ENCODE measurements around the gene APEX1. TPM values are rescaled to one million over a fixed set of nuclear protein-coding genes. Genes with fewer than 3 reads are reported as not detected.
"Not testable (repeated sequence)": the region's sequence is repeated elsewhere in the genome, so short reads cannot be mapped to it uniquely, and the experiment has no call there.

The APEX1 gene
- total RNA-seq, 1 donor from 2014 or later = 101 TPM

DNA sequence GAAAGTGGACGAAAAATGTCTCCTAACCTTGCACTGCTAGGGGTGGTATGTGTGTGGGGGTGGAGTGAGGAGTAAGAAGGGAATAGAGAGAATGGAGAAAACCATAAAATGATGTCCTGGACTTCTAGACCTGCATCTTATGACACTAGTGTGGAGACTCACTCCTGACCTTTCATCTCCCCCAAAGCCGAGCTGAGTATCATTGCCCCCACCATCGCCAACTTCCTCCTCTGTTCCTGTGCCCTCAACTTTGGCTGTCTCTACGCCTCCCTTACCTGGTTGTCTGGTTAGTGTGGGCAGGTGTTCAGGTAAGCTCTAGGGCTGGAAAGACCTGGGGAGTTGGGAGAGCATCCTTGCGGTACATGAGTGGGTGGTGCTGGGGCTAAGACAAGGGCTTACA lies 14.6 kb upstream of the APEX1 start:
- DNase-seq = no peak
- intact Hi-C loops (cut with DNase I) = no loop called here

GRCh38 chr14:20440882-20441281 lies 14.1 kb upstream of the APEX1 start:
- H3K27ac ChIP-seq = no peak overlapping the region
- H3K27me3 ChIP-seq = no peaks in the 10 kb centered on the region
- TF ChIP-seq, protein P1, sequence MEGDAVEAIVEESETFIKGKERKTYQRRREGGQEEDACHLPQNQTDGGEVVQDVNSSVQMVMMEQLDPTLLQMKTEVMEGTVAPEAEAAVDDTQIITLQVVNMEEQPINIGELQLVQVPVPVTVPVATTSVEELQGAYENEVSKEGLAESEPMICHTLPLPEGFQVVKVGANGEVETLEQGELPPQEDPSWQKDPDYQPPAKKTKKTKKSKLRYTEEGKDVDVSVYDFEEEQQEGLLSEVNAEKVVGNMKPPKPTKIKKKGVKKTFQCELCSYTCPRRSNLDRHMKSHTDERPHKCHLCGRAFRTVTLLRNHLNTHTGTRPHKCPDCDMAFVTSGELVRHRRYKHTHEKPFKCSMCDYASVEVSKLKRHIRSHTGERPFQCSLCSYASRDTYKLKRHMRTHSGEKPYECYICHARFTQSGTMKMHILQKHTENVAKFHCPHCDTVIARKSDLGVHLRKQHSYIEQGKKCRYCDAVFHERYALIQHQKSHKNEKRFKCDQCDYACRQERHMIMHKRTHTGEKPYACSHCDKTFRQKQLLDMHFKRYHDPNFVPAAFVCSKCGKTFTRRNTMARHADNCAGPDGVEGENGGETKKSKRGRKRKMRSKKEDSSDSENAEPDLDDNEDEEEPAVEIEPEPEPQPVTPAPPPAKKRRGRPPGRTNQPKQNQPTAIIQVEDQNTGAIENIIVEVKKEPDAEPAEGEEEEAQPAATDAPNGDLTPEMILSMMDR (IDR thresholded peaks at IDR 0.05) = no peak
- intact Hi-C loops (cut with DNase I) = no loop called here
- no peak for DNase-seq
- no peak overlapping the region for H3K4me3 ChIP-seq
- H3K36me3 ChIP-seq = peaks cover 8% of the 10 kb centered on the region
- no peaks in the 10 kb centered on the region for H3K4me1 ChIP-seq
- peak; percentile 37 for ATAC-seq
- H3K9me3 ChIP-seq = no peaks in the 10 kb centered on the region

More for the DNA sequence above, 14.6 kb upstream of the APEX1 start:
- H3K27ac ChIP-seq = no peak overlapping the region
- no peak for ATAC-seq
- H3K4me3 ChIP-seq = no peak overlapping the region
- H3K36me3 ChIP-seq = peaks cover 4% of the 10 kb centered on the region
- H3K9me3 ChIP-seq = no peaks in the 10 kb centered on the region
- no peaks in the 10 kb centered on the region for H3K4me1 ChIP-seq
- H3K27me3 ChIP-seq = no peaks in the 10 kb centered on the region
- TF ChIP-seq, protein P1 (IDR thresholded peaks at IDR 0.05) = no peak

DNA sequence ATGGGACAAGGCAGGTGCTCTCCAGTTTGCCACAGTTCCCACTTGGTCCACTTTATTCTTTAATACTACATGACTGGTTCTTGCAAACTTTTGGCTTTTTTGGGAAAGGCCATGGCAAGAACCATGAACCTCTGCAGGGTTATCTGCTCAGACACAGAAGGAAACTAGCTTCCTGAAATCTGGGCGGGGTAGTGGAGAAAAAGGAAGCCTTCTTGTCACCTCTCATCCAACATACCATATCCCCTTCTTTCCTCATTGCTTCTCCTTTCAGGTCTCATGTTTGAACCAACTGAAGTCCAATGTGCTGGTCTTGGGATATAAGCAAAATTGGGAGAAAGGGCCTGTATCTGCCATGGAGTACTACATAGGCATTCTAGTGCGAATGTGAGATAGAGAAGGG lies 13.6 kb upstream of the APEX1 start:
- Histone ChIP-seq H3K9me3 (no peaks in the 10 kb centered on the region), H3K27me3 (no peaks in the 10 kb centered on the region), H3K4me3 (no peak overlapping the region), H3K27ac (no peak overlapping the region), H3K4me1 (no peaks in the 10 kb centered on the region), H3K36me3 (peaks cover 14% of the 10 kb centered on the region)
- TF ChIP-seq, protein P1 (IDR thresholded peaks at IDR 0.05) = no peak
- peak; percentile 24 for ATAC-seq
- no peak for DNase-seq
- intact Hi-C loops (cut with DNase I) = no loop called here

- Histone ChIP-seq H3K27ac (peak overlapping the region; percentile 47), H3K36me3 (peaks cover 36% of the 10 kb centered on the region)
- H3K9me3 ChIP-seq; H3K4me1 ChIP-seq; H3K27me3 ChIP-seq; intact Hi-C loops (cut with DNase I); DNase-seq; H3K4me3 ChIP-seq; ATAC-seq: not testable (repeated sequence)
Observed at GRCh38 chr14:20443650-20444049, 11.4 kb upstream of the APEX1 start.

- ATAC-seq (no peak), DNase-seq (no peak)
- Histone ChIP-seq H3K4me1 (no peaks in the 10 kb centered on the region), H3K4me3 (no peak overlapping the region), H3K27me3 (no peaks in the 10 kb centered on the region), H3K27ac (no peak overlapping the region), H3K9me3 (no peaks in the 10 kb centered on the region), H3K36me3 (peaks cover 69% of the 10 kb centered on the region)
- TF ChIP-seq, protein P1 (IDR thresholded peaks at IDR 0.05) = no peak
- intact Hi-C loops (cut with DNase I) = no loop called here
Observed at GRCh38 chr14:20446889-20447288, 8.1 kb upstream of the APEX1 start.

DNA sequence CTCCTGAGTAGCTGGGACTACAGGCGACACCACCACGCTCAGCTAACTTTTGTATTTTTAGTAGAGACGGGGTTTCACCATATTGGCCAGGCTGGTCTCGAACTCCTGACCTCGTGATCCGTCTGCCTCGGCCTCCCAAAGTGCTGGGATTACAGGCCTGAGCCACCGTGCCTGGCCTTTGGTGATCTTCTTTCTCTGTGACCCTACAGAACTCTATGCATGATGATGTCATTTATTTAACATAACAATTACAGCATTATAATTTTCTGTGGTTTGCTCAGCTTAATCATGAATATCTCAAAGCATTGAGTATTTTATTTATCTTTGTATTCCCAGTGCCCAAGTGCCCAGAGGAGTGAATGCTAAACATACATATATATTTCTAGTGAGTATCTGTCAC lies 2.2 kb upstream of the APEX1 start:
- H3K4me1 ChIP-seq = peaks cover 27% of the 10 kb centered on the region
- DNase-seq; intact Hi-C loops (cut with DNase I); H3K27ac ChIP-seq; ATAC-seq; H3K4me3 ChIP-seq; H3K9me3 ChIP-seq; H3K27me3 ChIP-seq: not testable (repeated sequence)
- H3K36me3 ChIP-seq = peaks cover 64% of the 10 kb centered on the region
